GM15510 (cell line): ENCODE data around the gene CYP26B1.

ENCODE experiments used
- POLR2A ChIP-seq: IDR thresholded peaks from 3 replicates; pipeline ENCODE4 v1.6.1; 2011; ENCODE audit warnings: borderline replicate concordance; ENCODE audit not compliant: insufficient read length; ENCODE audit errors: extremely low read depth

The CYP26B1 gene

GRCh38 chr2:72080286-72081145, 67.1 kb downstream of the CYP26B1 start:
- TF ChIP-seq POLR2A, result no peak
